Measurements from ENCODE around the gene DOLPP1. TPM values are rescaled to one million over a fixed set of nuclear protein-coding genes. Genes with fewer than 3 reads are reported as not detected.

The DOLPP1 gene
- total RNA-seq, 6 experiments from 2014 or later: 13.9 to 20.8 (median 15.6) TPM

- no peak for TF ChIP-seq CTCF (IDR thresholded peaks at IDR 0.05)
- no peak for DNase-seq
- Mint-ChIP-seq H3K9me3 (no peaks in the 10 kb centered on the region), H3K36me3 (ENCODE audit: low read depth) (no peaks in the 10 kb centered on the region), H3K27ac (no peak overlapping the region), H3K27me3 (ENCODE audit: insufficient read depth) (peaks cover 1% of the 10 kb centered on the region; the same call in 1 of the 2 replicates), H3K4me3 (peak overlapping the region; percentile 15; the same call in 1 of the 2 replicates), H3K4me1 (ENCODE audit: low read depth) (peaks cover 23% of the 10 kb centered on the region)
These were observed 2.0 kb upstream of the DOLPP1 start for GRCh38 chr9:129078691-129079503.

- DNase-seq: no peak
- Mint-ChIP-seq H3K9me3 (no peaks in the 10 kb centered on the region), H3K27me3 (ENCODE audit: insufficient read depth) (peaks cover 1% of the 10 kb centered on the region; the same call in 1 of the 2 replicates), H3K4me1 (ENCODE audit: low read depth) (peaks cover 23% of the 10 kb centered on the region), H3K4me3 (peak overlapping the region; percentile 92), H3K36me3 (ENCODE audit: low read depth) (no peaks in the 10 kb centered on the region), H3K27ac (no peak overlapping the region)
- TF ChIP-seq CTCF (IDR thresholded peaks at IDR 0.05): no peak
These were observed 1.1 kb upstream of the DOLPP1 start for GRCh38 chr9:129079829-129080228.

- Mint-ChIP-seq H3K36me3 (ENCODE audit: low read depth) (no peaks in the 10 kb centered on the region), H3K4me3 (peak overlapping the region; percentile 92), H3K9me3 (no peaks in the 10 kb centered on the region), H3K27ac (no peak overlapping the region; the same call in 1 of the 2 replicates), H3K4me1 (ENCODE audit: low read depth) (peaks cover 23% of the 10 kb centered on the region), H3K27me3 (ENCODE audit: insufficient read depth) (peaks cover 1% of the 10 kb centered on the region; the same call in 1 of the 2 replicates)
- TF ChIP-seq CTCF (IDR thresholded peaks at IDR 0.05): no peak
- DNase-seq: no peak
These were observed 662 bp upstream of the DOLPP1 start for GRCh38 chr9:129080298-129080600.

- Mint-ChIP-seq H3K27ac (peak overlapping the region; percentile 60), H3K4me3 (peak overlapping the region; percentile 92), H3K4me1 (ENCODE audit: low read depth) (peaks cover 23% of the 10 kb centered on the region), H3K9me3 (no peaks in the 10 kb centered on the region), H3K27me3 (ENCODE audit: insufficient read depth) (no peaks in the 10 kb centered on the region; the same call in 1 of the 2 replicates), H3K36me3 (ENCODE audit: low read depth) (no peaks in the 10 kb centered on the region)
- TF ChIP-seq CTCF (IDR thresholded peaks at IDR 0.05): no peak
- DNase-seq: no peak
These were observed 535 bp downstream of the DOLPP1 start for GRCh38 chr9:129081388-129081904.

- no peaks in the 10 kb centered on the region for H3K36me3 Mint-ChIP-seq (ENCODE audit: low read depth)
- no peaks in the 10 kb centered on the region for H3K9me3 Mint-ChIP-seq
- TF ChIP-seq CTCF (IDR thresholded peaks at IDR 0.05): no peak
- H3K27me3 Mint-ChIP-seq (ENCODE audit: insufficient read depth): no peaks in the 10 kb centered on the region; the same call in 1 of the 2 replicates
- H3K27ac Mint-ChIP-seq: no peak overlapping the region
- peaks cover 23% of the 10 kb centered on the region for H3K4me1 Mint-ChIP-seq (ENCODE audit: low read depth)
- no peak overlapping the region for H3K4me3 Mint-ChIP-seq
- DNase-seq: no peak
These were observed 3.2 kb downstream of the DOLPP1 start for GRCh38 chr9:129084087-129084486.

Data from HFFc6 (cell line).